ENCODE measurements around the gene CYP2S1.
"Not testable (repeated sequence)": the region's sequence is repeated elsewhere in the genome, so short reads cannot be mapped to it uniquely, and the experiment has no call there.

Gene CYP2S1

DNA sequence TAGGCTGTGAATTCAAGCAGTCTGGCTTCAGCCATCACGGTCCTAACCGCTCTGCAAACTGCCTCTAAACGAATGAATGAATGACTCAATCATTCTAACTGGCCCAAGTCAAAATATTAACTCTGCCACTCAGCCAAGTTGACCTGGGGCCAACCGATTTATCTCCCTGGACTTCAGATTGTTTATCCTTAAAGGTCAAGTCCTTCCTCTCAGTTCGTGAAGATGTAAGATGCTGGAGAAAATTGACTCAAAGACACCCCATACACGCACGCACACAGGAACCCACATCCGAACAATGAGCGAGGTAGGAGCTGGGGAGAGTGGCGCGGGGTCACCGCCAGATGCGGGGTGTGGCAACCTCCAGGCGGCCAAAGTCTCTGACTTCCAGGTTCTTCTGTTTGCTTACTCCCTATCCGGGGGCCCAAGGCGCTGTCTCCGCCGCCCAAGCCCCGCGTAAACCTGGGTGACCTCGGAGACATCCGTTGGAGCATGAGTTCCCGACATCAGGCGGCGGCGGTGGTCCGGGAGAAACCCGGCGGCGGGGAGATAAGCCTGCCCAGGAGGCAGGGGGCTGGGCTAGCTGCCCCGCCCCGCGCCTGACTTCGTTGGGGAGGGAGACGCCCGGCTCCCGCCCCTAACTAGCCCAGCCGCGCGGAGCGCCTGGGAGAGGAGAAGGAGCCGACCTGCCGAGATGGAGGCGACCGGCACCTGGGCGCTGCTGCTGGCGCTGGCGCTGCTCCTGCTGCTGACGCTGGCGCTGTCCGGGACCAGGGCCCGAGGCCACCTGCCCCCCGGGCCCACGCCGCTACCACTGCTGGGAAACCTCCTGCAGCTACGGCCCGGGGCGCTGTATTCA, at the start of gene CYP2S1:
TSS of gene CYP2S1 (plus strand) at position 646 of the 856 bp plus-strand sequence. CDS start at position 692, 46 bp downstream.
- DNase-seq (ENCODE audit: low spot score) = no peak

DNA sequence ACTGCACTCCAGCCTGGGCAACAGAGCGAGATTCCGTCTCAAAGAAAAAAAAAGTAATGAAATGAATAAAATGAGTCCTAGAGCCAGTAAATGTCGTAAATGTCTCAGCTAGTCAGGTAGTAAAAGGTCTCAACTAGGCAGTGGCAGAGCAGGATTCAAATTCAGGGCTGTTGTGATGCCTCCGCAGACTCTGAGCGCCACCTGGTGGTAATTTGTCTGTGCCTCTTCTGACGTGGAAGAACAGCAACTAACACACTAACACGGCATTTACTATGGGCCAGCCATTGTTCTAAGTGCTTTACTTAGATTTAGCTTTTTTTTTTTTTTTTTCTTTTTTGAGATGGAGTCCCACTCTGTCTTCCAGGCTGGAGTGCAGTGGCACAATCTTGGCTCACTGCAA, 48.6 kb upstream of the CYP2S1 start:
- DNase-seq (ENCODE audit: low spot score) = peak; percentile 70

DNA sequence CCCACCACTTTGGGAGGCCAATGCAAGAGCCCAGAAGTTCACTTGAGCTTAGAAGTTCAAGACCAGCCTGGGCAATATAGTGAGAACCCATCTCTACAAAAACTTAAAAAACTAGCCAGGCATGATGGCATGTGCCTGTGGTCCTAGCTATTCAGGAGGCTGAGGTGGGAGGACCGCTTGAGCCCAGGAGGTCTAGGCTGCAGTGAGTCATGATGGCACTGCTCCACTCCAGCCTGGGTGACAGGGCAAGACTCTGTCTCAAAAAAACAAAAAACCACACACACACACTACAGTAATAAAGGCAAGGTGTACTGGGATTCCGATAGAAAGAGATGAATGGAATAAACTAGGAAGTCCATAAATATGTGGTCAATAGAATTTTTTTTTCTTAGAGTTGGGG, 43.2 kb upstream of the CYP2S1 start:
- no peak for DNase-seq (ENCODE audit: low spot score)

GRCh38 chr19:41150986-41151385, 42.0 kb upstream of the CYP2S1 start:
- DNase-seq (ENCODE audit: low spot score) = not testable (repeated sequence)

DNA sequence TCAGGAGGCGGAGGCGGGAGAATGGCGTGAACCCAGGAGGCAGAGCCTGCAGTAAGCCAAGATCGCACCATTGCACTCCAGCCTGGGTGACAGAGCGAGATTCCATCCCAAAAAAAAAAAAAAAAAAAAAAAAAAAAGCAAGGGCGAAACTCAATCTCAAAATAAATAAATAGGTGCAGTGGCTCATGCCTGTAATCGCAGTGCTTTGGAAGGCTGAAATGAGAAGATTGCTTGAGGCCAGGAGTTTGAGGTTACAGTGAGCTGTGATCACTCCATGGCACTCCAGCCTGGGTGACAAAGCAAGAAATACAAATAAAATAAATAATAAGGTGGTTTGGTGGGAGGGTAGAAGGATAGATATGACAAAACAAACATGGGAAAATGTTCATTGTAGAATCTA, 39.0 kb upstream of the CYP2S1 start:
- DNase-seq (ENCODE audit: low spot score) = no peak

DNA sequence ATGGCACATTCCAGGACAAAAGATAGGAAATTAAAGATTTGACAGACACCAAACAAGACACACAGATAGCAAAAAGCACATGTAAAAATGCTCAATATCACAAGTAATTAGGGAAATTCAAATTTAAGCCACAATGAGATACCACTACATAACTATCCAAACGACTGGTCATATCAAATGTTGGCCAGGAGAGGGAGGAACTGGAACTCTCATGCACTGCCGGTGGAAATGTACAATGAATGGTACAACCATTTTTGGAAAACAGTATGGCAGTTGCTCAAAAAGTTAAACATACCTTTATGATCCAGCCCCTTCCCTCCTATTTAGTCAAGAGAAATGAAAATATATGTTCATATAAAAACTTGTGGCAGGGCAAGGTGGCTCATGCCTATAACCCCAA, 36.8 kb upstream of the CYP2S1 start:
- no peak for DNase-seq (ENCODE audit: low spot score)

DNA sequence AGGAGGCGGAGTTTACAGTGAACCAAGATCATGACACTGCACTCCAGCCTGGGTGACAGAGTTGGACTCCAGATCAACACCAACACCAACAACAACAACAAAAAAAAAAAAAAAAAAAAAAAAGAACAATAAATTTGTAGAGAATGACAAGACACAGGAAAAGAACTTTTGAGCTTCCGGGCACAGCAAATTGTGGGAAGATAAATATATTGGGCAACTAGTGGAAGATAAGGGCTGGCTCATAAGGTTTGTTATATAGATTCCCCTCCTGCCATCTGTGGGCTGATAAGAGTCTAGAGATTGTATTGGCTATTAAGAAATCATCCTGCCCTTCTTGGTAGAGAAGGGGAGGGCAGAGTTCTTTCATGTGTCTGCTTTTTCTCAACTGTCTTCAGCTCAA, 33.1 kb upstream of the CYP2S1 start:
- DNase-seq (ENCODE audit: low spot score) = no peak

DNA sequence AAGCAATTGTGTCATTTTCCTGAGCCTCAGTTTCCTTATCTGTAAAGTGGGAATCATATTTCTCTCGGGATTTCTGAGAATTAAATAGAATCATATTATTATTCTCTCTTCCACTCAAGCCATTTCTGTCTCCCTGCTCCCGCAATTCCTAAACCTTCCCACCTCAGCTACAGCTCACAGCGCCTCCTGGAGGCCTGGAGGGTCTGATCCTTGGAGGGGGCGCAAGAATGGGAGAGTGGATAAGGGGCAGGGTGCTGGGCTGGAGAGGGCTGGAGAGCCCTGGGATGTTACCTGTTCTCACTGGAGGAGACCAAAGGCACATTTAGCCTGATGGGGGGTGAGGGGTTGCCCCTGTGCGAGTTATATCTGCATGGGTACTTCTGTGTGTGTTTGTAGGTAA, 31.1 kb upstream of the CYP2S1 start:
- no peak for DNase-seq (ENCODE audit: low spot score)

- DNase-seq (ENCODE audit: low spot score) = no peak
Measured at GRCh38 chr19:41166944-41167804, 25.8 kb upstream of the CYP2S1 start.

- DNase-seq (ENCODE audit: low spot score) = no peak
Measured at GRCh38 chr19:41172297-41173164, 20.5 kb upstream of the CYP2S1 start.

GRCh38 chr19:41174297-41174928, 18.6 kb upstream of the CYP2S1 start:
- DNase-seq (ENCODE audit: low spot score) = no peak

DNA sequence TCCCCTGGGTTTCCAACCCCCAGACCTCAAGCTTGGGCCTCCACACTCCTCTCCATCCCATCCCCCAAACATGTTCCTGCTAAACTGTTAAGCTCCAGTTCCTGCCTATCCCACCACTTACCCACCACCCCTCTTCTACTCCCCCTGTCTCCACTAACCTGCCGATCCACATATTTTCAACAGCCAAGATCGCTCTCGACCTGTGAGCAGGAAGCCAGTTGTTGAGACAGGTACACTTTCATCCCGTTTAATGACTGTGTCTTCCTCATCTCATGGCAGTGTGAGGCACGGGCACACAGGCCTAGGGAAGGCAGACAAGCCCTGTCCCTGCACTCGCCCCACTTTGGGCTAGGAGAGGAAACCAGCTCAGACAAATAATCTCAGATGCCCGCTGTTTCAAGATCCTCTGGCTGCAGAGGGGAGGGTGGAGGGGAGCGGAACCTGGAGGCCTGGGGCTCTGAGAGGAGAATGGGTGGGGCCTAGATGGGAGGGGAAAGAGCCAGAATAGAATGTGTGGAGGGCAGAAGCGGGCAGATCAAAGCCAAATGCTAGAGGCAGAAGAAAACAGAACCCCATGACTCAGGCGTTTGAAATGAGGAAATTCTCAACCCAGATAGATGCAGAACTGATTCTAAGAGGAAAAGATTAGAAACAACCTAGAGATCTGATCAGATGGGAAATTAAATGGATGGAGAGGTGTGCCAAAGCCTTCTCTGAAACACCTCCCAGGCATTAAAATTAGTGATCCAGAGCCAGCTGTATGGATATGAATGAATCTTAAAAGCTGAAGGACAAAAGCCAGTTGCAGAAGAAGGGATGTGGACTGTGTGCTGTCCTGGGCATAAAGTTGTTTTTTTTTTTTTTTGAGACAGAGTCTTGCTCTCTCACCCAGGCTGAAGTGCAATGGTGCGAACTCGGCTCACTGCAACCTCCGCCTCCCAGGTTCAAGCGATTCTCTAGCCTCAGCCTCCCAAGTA, 16.9 kb upstream of the CYP2S1 start:
- peak; percentile 91 for DNase-seq (ENCODE audit: low spot score)

DNA sequence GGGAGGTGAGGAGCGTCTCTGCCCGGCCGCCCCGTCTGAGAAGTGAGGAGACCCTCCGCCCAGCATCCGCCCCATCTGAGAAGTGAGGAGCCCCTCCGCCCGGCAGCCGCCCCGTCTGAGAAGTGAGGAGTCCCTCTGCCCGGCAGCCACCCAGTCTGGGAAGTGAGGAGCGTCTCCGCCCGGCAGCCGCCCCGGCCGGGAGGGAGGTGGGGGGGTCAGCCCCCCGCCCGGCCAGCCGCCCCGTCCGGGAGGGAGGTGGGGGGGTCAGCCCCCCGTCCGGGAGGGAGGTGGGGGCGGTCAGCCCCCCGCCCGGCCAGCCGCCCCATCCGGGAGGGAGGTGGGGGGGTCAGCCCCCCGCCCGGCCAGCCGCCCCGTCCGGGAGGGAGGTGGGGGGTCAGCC, 12.8 kb upstream of the CYP2S1 start:
- DNase-seq (ENCODE audit: low spot score) = not testable (repeated sequence)

DNA sequence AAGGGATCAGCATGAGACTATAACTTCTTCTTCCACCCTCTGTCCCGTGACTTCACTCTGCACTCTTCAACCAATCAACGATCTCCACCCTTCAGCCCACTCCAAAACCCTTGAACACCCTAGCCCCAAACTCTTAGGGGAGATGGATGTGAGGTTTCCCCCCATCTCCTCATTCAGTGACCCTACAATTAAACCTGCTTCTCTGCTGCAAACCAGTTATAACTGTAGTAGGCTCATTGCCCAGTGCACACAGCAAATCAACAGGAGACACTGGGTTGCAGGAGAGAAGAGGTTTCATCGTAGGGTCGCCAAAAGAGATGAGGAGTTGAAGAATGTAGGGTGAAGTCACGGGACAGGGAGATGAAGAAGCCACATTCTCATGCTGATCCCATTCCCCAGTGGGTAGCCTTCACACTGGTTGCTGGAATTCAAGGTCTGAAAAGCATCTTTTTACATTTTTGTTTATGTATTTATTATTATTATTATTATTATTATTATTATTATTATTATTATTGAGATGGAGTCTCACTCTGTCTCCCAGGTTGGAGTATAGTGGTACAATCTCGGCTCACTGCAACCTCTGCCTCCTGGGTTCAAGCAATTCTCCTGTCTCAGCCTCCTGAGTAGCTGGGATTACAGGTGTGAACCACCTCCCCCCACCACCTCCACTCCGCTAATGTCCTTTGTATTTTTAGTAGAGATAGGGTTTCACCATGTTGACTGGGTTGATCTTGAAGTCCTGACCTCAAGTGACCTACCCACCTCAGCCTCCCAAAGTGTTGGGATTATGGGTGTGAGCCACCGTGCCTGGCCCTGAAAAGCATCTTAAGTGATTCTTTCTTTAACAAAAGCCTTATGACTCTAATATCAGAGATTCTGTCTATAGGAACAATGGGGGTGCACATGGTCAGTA, 5.8 kb upstream of the CYP2S1 start:
- DNase-seq (ENCODE audit: low spot score) = no peak

DNA sequence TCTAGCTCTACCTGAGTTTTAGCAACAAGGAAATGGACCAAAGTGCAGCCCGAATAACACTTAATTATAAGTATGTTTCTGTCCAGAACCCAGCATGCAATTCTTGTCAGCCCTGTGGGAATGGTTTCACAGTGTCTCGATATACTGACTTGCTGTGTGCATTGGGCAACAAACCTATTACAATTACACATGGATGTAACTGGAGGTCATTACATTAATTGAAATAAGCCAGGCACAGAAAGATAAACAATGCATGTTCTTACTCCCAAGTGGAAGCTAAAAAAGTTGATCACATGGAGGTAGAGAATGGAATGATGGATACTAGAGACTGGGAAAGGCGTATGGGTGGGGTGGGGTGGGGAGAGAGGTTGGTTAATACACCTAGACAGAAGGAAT, 5.1 kb upstream of the CYP2S1 start:
- DNase-seq (ENCODE audit: low spot score) = no peak

DNA sequence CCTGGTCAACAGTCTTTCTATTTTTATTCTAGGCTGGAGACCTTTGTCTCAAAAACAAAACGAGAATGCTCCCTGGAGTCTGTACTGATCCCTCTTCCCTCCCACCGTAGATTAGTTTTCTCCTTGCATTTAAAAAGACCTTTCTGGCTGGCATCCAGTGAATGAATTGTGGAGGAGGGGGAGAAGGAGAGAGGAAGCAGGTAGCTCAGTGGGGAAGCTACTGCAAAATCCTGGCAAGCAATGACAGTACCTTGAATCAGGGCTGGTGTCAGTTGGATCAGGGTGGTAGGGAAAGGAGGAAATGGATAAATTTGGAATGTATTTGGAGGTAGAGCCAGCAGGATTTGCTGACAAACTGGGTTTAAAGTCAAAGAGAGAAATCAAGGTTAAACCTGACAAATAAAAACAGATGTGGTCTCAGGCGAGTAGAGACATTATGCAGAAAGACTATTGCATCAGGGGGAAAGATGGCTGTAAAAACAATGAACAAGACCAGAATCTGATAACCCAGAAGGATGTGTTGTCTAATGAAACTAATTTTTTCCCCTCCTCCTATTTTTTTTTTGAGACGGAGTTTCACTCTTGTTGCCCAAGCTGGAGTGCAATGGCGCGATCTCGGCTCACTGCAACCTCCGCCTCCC, 3.5 kb upstream of the CYP2S1 start:
- DNase-seq (ENCODE audit: low spot score) = no peak

DNA sequence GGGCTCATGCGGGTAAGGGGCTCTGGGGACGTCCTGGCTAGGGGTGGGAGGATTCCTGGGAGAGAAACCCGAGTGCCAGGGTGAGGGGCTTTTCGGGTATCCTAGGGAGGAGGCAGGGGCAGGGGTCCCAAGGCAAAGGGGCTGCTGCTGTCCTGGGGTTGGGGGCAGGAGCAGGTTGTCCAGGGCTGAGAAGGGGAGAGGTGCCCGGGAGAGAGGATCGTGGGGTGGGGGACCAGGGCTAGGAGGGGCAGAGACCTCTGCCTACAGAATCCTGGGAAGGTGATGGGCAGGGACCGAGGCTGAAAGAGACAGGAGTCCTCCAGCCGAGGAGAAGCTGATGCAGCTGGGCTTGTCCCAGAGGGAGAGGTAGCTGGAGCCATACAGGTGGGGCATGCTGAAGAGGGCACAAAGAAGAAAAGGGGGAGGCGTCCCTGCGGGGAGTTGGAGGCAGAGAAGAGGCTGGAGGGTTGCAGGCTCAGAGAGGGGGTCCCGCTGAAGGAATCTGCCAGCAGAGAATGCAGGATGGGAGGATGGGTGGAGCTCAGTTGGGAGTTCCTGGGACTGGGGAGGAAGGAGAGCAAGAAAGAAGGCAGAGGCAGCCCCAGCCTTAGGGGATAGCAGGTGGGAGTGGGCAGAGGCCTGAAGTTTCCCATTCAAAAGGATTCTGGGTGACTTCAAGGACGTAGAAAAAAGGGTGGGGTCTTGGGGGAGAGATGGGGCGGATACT, 574 bp downstream of the CYP2S1 start:
- no peak for DNase-seq (ENCODE audit: low spot score)

DNA sequence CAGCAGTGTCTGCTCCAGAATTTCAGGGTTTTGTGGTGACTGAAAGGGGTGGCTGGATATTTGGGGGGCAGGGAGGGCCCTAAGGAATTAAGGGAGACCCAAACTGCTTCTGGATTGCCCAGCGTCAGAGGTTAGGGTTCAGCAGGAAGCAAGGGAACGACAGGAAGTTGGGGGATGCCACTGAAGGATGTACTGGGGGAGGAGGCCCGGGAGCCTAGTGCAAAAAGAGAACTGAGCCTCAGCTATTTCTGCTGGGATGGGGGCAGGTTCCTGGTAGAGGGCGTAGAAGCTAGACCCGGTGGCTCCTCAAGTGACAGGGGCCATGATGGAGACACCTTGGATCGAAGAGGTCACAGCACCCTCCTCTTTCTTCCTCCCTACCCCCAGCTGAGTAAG, 1.1 kb downstream of the CYP2S1 start:
- DNase-seq (ENCODE audit: low spot score) = no peak

All from AG08395 (cell line).